ENCODE measurements around the gene GPD1L. TPM values are rescaled to one million over a fixed set of nuclear protein-coding genes. Genes with fewer than 3 reads are reported as not detected.
A peak's percentile ranks its signal among the peaks of the same experiment; 100 is the strongest.

GPD1L gene
- total RNA-seq, 6 experiments from 2014 or later: 2.7 to 8.3 (median 4.2) TPM

- no peak for TF ChIP-seq CTCF (IDR thresholded peaks at IDR 0.05)
- DNase-seq: no peak
- Mint-ChIP-seq H3K9me3 (no peaks in the 10 kb centered on the region), H3K27ac (no peak overlapping the region), H3K36me3 (ENCODE audit: low read depth) (no peaks in the 10 kb centered on the region), H3K27me3 (ENCODE audit: insufficient read depth) (peaks cover 10% of the 10 kb centered on the region), H3K4me1 (ENCODE audit: low read depth) (peaks cover 9% of the 10 kb centered on the region), H3K4me3 (no peak overlapping the region; the same call in 1 of the 2 replicates)
Measured at GRCh38 chr3:32077260-32078084, 28.9 kb upstream of the GPD1L start.

- no peaks in the 10 kb centered on the region for H3K9me3 Mint-ChIP-seq
- peaks cover 12% of the 10 kb centered on the region for H3K27me3 Mint-ChIP-seq (ENCODE audit: insufficient read depth)
- H3K27ac Mint-ChIP-seq: no peak overlapping the region
Measured at GRCh38 chr3:32078085-32078634, 28.3 kb upstream of the GPD1L start.

GRCh38 chr3:32078864-32079263, 27.6 kb upstream of the GPD1L start:
- no peak for TF ChIP-seq CTCF (IDR thresholded peaks at IDR 0.05)
- no peak for DNase-seq
- no peak overlapping the region for H3K27ac Mint-ChIP-seq
- H3K27me3 Mint-ChIP-seq (ENCODE audit: insufficient read depth): peaks cover 12% of the 10 kb centered on the region
- peaks cover 15% of the 10 kb centered on the region for H3K4me1 Mint-ChIP-seq (ENCODE audit: low read depth)
- no peaks in the 10 kb centered on the region for H3K9me3 Mint-ChIP-seq
- H3K4me3 Mint-ChIP-seq: no peak overlapping the region
- H3K36me3 Mint-ChIP-seq (ENCODE audit: low read depth): no peaks in the 10 kb centered on the region

More at GRCh38 chr3:32078085-32078634, 28.3 kb upstream of the GPD1L start:
- peaks cover 15% of the 10 kb centered on the region for H3K4me1 Mint-ChIP-seq (ENCODE audit: low read depth)
- DNase-seq: no peak
- H3K4me3 Mint-ChIP-seq: no peak overlapping the region
- no peaks in the 10 kb centered on the region for H3K36me3 Mint-ChIP-seq (ENCODE audit: low read depth)
- TF ChIP-seq CTCF (IDR thresholded peaks at IDR 0.05): no peak

GRCh38 chr3:32082721-32083120, 23.7 kb upstream of the GPD1L start:
- Mint-ChIP-seq H3K4me1 (ENCODE audit: low read depth) (peaks cover 8% of the 10 kb centered on the region), H3K4me3 (no peak overlapping the region), H3K27ac (no peak overlapping the region), H3K36me3 (ENCODE audit: low read depth) (no peaks in the 10 kb centered on the region), H3K9me3 (no peaks in the 10 kb centered on the region), H3K27me3 (ENCODE audit: insufficient read depth) (peaks cover 14% of the 10 kb centered on the region)
- DNase-seq: peak; percentile 12
- TF ChIP-seq CTCF (IDR thresholded peaks at IDR 0.05): no peak

- no peak for TF ChIP-seq CTCF (IDR thresholded peaks at IDR 0.05)
- Mint-ChIP-seq H3K36me3 (ENCODE audit: low read depth) (no peaks in the 10 kb centered on the region), H3K27me3 (ENCODE audit: insufficient read depth) (peaks cover 15% of the 10 kb centered on the region), H3K9me3 (no peaks in the 10 kb centered on the region), H3K4me1 (ENCODE audit: low read depth) (peaks cover 8% of the 10 kb centered on the region; the same call in 1 of the 2 replicates), H3K4me3 (no peak overlapping the region), H3K27ac (no peak overlapping the region)
- DNase-seq: no peak
Measured at GRCh38 chr3:32083702-32084270, 22.6 kb upstream of the GPD1L start.

Data from HFFc6 (cell line).